B cell (primary cell): ENCODE data around the gene POF1B. TPM values are rescaled to one million over a fixed set of nuclear protein-coding genes. Genes with fewer than 3 reads are reported as not detected.

Source experiments
- ATAC-seq: fragments of 200-7000 bp; cut with Tn5 transposase; one replicate; pipeline ENCODE4 v1.10.0; 2021; ENCODE audit warnings: low read depth, mild to moderate bottlenecking, moderate number of reproducible peaks, moderate library complexity
- CTCF ChIA-PET: fragments of 350-600 bp; sonication (Branson Sonifier 250); formaldehyde crosslinking; loops from one replicate; lab custom pipeline; 2021; ENCODE audit warnings: antibody characterized with exemption, inconsistent platforms; lab: Charles Lee
- POLR2A ChIA-PET: fragments of 350-600 bp; sonication (Branson Sonifier 250); formaldehyde crosslinking; loops from one replicate; lab custom pipeline; 2021; ENCODE audit warnings: antibody characterized with exemption; lab: Charles Lee
- DNase-seq: peaks from one replicate; pipeline ENCODE4 v3.0.0; 2013
- H2AFZ ChIP-seq: 2 replicates; pipeline ENCODE4 v1.6.1; 2012; ENCODE audit warnings: mild to moderate bottlenecking, low read depth, low read length; ENCODE audit not compliant: insufficient read depth, poor library complexity, severe bottlenecking
- H3K27ac ChIP-seq, 2 donors: 1 replicate in 1 of 2; 2 replicates in 1 of 2; pipeline ENCODE4 v1.5.1; 2012 to 2013; ENCODE audit warnings: low read length in 2 of 2, mild to moderate bottlenecking in 2 of 2, moderate library complexity in 1 of 2
- H3K27me3 ChIP-seq, 4 experiments: fragments of 200-600 bp in 1 of 4; sonication (generic) in 1 of 4; replicated peaks in 1 of 4; 1 replicate in 2 of 4; 2 replicates in 2 of 4; pipeline versions ENCODE4 v1.6.1 to v1.7.0; 2013 to 2016; ENCODE audit warnings: low read length in 3 of 4, mild to moderate bottlenecking in 2 of 4, mixed read lengths in 1 of 4, moderate library complexity in 1 of 4; ENCODE audit not compliant: insufficient read depth in 4 of 4, control insufficient read depth in 3 of 4; ENCODE audit errors: control extremely low read depth in 1 of 4
- H3K36me3 ChIP-seq, 2 experiments: replicated peaks in 1 of 2; 1 replicate in 1 of 2; 2 replicates in 1 of 2; pipeline versions ENCODE4 v1.6.1 to v1.7.1; 2013; ENCODE audit warnings: low read length in 1 of 2; ENCODE audit not compliant: insufficient read depth in 2 of 2, control insufficient read depth in 1 of 2; ENCODE audit errors: control extremely low read depth in 1 of 2, extremely low read depth in 1 of 2
- H3K4me1 ChIP-seq, 2 donors: fragments of 200-600 bp in 1 of 2; sonication (generic) in 1 of 2; 1 replicate in 1 of 2; 2 replicates in 1 of 2; pipeline versions ENCODE4 v1.5.1 to v1.6.1; 2013 to 2017; ENCODE audit warnings: low read length in 2 of 2; ENCODE audit not compliant: control insufficient read depth in 2 of 2, insufficient read depth in 2 of 2
- H3K4me2 ChIP-seq: replicated peaks from 2 replicates; pipeline ENCODE3; 2012; ENCODE audit warnings: mild to moderate bottlenecking, low read depth, low read length; ENCODE audit not compliant: poor library complexity, severe bottlenecking
- H3K4me3 ChIP-seq, 5 experiments: fragments of 200-600 bp in 1 of 5; sonication (generic) in 1 of 5; 1 replicate in 3 of 5; 2 replicates in 2 of 5; pipeline versions ENCODE4 v1.5.1 to v1.7.0; 2011 to 2016; ENCODE audit warnings: low read length in 4 of 5, mild to moderate bottlenecking in 4 of 5, low read depth in 2 of 5, control low read depth in 1 of 5, moderate library complexity in 1 of 5; ENCODE audit not compliant: insufficient read depth in 1 of 5; ENCODE audit errors: control extremely low read depth in 1 of 5, extremely low read depth in 1 of 5
- H3K79me2 ChIP-seq: fragments of 200-600 bp; sonication (generic); one replicate; pipeline ENCODE4 v1.6.0; 2016; ENCODE audit warnings: low read length; ENCODE audit not compliant: control insufficient read depth, insufficient read depth
- H3K9ac ChIP-seq: fragments of 200-600 bp; sonication (generic); 2 replicates; pipeline ENCODE4 v1.6.1; 2017; ENCODE audit warnings: mild to moderate bottlenecking, low read length, moderate library complexity
- H3K9me3 ChIP-seq, 3 donors: one replicate each; pipeline versions ENCODE4 v1.6.1 to v1.7.1; 2013; ENCODE audit warnings: low read length in 2 of 3; ENCODE audit not compliant: control insufficient read depth in 2 of 3, insufficient read depth in 1 of 3; ENCODE audit errors: control extremely low read depth in 1 of 3
- H4K20me1 ChIP-seq: 2 replicates; pipeline ENCODE4 v1.6.0; 2012; ENCODE audit warnings: mild to moderate bottlenecking, low read length; ENCODE audit not compliant: insufficient read depth, control insufficient read depth, poor library complexity, severe bottlenecking
- H3K27ac Mint-ChIP-seq: one replicate; pipeline ENCODE4 v1.8.0; 2021; ENCODE audit warnings: mixed read lengths
- H3K27me3 Mint-ChIP-seq: one replicate; pipeline ENCODE4 v1.8.0; 2021; ENCODE audit warnings: mixed read lengths
- H3K4me1 Mint-ChIP-seq: one replicate; pipeline ENCODE4 v1.8.0; 2021; ENCODE audit warnings: mixed read lengths
- H3K4me3 Mint-ChIP-seq: one replicate; pipeline ENCODE4 v1.8.0; 2021; ENCODE audit warnings: mixed read lengths
- H3K9me3 Mint-ChIP-seq: one replicate; pipeline ENCODE4 v1.8.0; 2022; ENCODE audit warnings: mixed read lengths; ENCODE audit not compliant: insufficient read depth
- CTCF ChIP-seq: fragments of 200-600 bp; IDR thresholded peaks from one replicate; pipeline ENCODE4 v1.8.0; 2022; ENCODE audit warnings: antibody characterized with exemption, mild to moderate bottlenecking
- EZH2 ChIP-seq: IDR thresholded peaks from 2 replicates; pipeline ENCODE4 v1.6.1; 2012; ENCODE audit warnings: borderline replicate concordance, low read depth, mild to moderate bottlenecking, moderate library complexity, low read length; ENCODE audit not compliant: insufficient read depth, poor library complexity, severe bottlenecking
- WGBS: methylation state at CpG from one replicate; pipeline ENCODE4 v1.1.5; 2013; ENCODE audit warnings: missing lambda C conversion rate; ENCODE audit not compliant: insufficient coverage; 5-methylcytosine and 5-hydroxymethylcytosine counted together
- intact Hi-C: fragments of 100-400 bp; cut with micrococcal nuclease; formaldehyde crosslinking; loops from one replicate; pipeline ENCODE4 v1.10.0; 2022
- polyA plus RNA-seq: library from polyadenylated mRNA; depleted of rRNA; stranded (reverse); fragments of >200 nt; gene quantifications from 2 replicates; pipeline ENCODE4 v1.2.3, GENCODE V29; 2012
- total RNA-seq, 2 donors: library from RNA; stranded (reverse); fragments of 120-200 nt in 1 of 2; gene quantifications; 1 replicate in 1 of 2; 2 replicates in 1 of 2; pipeline versions ENCODE4 v1.2.3 to v1.2.4, GENCODE V29; 2013 to 2022

Gene POF1B
- total and polyA plus RNA-seq, 2 donors (not counting 1 experiment from before 2014, with no cell fraction given), result 0.78 to 1.9 TPM

GRCh38 chrX:85309717-85310116, 69.7 kb downstream of the POF1B start:
- no peaks in the 10 kb centered on the region for H3K36me3 ChIP-seq
- Mint-ChIP-seq H3K27me3 (no peaks in the 10 kb centered on the region), H3K4me1 (peaks cover 14% of the 10 kb centered on the region), H3K27ac (no peak overlapping the region), H3K9me3 (no peaks in the 10 kb centered on the region), H3K4me3 (no peak overlapping the region)
- ChIA-PET CTCF (no interaction called here), POLR2A (no interaction called here)
- ATAC-seq (no peak), DNase-seq (peak; percentile 1)
- H3K9ac ChIP-seq, result no peak overlapping the region
- no peak overlapping the region for H2AFZ ChIP-seq
- H3K4me1 ChIP-seq, result no peaks in the 10 kb centered on the region
- H3K9me3 ChIP-seq, result no peaks in the 10 kb centered on the region
- no peaks in the 10 kb centered on the region for H3K27me3 ChIP-seq
- no peak overlapping the region for H3K4me2 ChIP-seq
- H3K27ac ChIP-seq, result no peak overlapping the region
- TF ChIP-seq EZH2 (no peak), CTCF (no peak)
- intact Hi-C loops, result no loop called here
- no CpG with 5 or more reads among the region's 2 CpGs for WGBS
- no peaks in the 10 kb centered on the region for H3K79me2 ChIP-seq
- no peaks in the 10 kb centered on the region for H4K20me1 ChIP-seq
- H3K4me3 ChIP-seq, result no peak overlapping the region

GRCh38 chrX:85303544-85303943, 75.9 kb downstream of the POF1B start:
- no peak overlapping the region for H2AFZ ChIP-seq
- H3K27me3 ChIP-seq, result no peaks in the 10 kb centered on the region
- peaks cover 0 to 11% of the 10 kb centered on the region in 2 donors for H3K4me1 ChIP-seq
- no peak for ATAC-seq
- ChIA-PET POLR2A (no interaction called here), CTCF (no interaction called here)
- no peak overlapping the region for H3K9ac ChIP-seq
- H3K4me1 Mint-ChIP-seq, result peaks cover 24% of the 10 kb centered on the region
- H3K9me3 ChIP-seq, result no peaks in the 10 kb centered on the region
- no peak for TF ChIP-seq EZH2
- no peaks in the 10 kb centered on the region for H3K79me2 ChIP-seq
- peak overlapping the region in 1 of 5 experiments; percentile 5 for H3K4me3 ChIP-seq
- no peaks in the 10 kb centered on the region for H3K9me3 Mint-ChIP-seq
- H3K27ac Mint-ChIP-seq, result no peak overlapping the region
- no peaks in the 10 kb centered on the region for H3K36me3 ChIP-seq
- peak overlapping the region; percentile 53 for H3K4me3 Mint-ChIP-seq
- H3K27me3 Mint-ChIP-seq, result no peaks in the 10 kb centered on the region
- intact Hi-C loops, result no loop called here
- H3K27ac ChIP-seq, result no peak overlapping the region
- no CpG with 5 or more reads among the region's 3 CpGs for WGBS
- peak; percentile 24 for DNase-seq
- H3K4me2 ChIP-seq, result peak overlapping the region; percentile 49
- H4K20me1 ChIP-seq, result no peaks in the 10 kb centered on the region
